HG03025 (cell line): ENCODE measurements around the gene FGF14.

Experiments used
- ATAC-seq: cut with Tn5 transposase; IDR thresholded peaks from one replicate; pipeline ENCODE4 v1.9.1; 2021; ENCODE audit warnings: mild to moderate bottlenecking, moderate library complexity; ENCODE audit not compliant: unreplicated experiment, low FRiP score

Gene FGF14

GRCh38 chr13:101752432-101752831 lies 649.4 kb downstream of the FGF14 start:
- ATAC-seq = no peak

DNA sequence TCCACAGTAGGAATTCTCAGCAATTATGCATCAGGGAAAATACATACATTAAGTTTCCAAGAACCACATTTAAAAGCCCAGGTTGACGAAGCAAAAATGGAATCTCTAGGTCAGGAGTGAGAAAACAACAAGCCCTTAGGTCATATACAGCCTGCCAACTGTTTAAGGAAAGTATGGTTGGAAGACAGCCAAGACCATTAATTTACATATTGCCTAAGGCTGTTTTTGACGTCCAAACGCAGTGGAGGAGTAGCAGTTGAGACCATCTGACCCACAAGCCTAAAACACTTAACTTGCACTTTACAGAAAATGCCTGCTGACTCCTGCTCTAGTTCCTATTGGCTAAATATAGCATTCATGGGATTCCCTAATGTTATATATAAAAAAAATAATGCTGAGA lies 650.4 kb downstream of the FGF14 start:
- ATAC-seq = peak; percentile 72

GRCh38 chr13:101749584-101749983 lies 652.3 kb downstream of the FGF14 start:
- no peak for ATAC-seq

GRCh38 chr13:101747039-101747438 lies 654.8 kb downstream of the FGF14 start:
- ATAC-seq = no peak

- ATAC-seq = no peak
Measured at GRCh38 chr13:101746513-101746912, 655.3 kb downstream of the FGF14 start.

DNA sequence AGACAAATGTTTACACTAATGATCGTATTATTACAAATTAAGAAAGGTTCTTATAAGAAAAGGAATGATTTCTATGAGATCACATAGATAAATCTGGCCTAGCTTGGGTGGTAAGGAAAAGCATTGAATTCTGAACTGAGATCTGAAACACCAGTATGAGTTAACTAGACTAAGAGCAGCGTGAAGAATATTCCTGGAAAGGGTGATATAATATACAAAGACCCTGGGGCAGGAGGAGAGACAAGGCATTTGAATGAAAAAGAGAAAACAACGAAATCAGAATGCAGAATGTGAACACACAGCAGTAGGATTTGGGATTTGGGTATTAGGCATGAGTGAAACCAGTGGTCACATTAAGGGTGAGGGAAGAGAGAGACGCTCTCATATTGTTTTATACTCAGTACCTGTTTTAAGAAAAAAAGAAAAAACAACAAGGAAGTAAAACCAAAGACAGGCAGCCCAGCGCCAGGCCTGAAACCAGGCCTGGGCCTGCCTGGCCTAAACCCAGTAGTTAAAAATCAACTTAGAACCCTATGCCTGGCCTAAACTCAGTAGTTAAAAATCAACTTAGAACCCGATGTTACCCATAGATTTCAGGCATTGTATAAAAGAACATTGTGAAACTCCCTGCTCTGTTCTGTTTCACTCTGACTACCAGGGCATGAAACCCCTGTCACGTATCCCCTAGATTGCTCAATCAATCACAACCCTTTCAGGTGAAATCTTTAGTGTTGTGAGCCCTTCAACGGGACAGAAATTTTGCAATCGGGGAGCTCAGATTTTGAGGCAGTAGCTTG lies 662.3 kb downstream of the FGF14 start:
- peak; percentile 79 for ATAC-seq

DNA sequence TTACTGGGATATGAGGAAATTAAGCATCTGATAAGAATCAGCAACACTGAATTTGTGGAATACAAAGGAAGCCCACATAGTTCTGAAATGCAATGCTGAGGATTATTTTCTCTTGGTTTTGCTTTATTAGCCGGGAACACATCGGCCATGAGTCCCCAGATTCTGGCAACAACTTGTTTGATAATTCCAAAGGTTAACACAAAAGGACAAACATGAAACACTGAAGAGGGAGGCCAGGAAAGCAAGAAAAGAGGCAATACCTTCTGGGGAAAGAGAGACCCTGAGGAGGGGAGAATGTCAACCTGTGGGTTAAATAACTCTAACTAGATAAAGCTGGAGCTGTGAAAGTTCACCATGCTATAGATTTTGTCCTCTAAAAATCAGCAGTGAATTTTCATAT lies 663.5 kb downstream of the FGF14 start:
- ATAC-seq = no peak

DNA sequence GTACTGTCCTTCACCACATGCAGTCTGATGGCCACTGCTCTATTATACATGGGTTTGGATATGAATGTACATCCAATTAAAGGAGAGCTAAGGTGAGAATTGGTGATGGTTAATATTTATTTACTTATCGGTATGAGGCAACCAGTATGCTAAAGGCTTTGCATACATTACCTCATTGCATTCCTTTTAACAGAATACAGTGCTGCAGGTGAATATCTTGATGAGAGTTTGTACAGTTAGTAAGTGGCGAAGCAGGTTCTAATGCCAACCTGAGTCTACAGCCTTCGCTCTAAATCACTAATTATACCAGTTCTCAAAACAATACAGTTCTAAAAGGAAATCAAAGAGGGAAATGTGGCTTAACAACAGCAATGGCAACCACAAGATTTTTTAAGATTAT lies 665.3 kb downstream of the FGF14 start:
- no peak for ATAC-seq

GRCh38 chr13:101730420-101731000 lies 671.3 kb downstream of the FGF14 start:
- no peak for ATAC-seq

DNA sequence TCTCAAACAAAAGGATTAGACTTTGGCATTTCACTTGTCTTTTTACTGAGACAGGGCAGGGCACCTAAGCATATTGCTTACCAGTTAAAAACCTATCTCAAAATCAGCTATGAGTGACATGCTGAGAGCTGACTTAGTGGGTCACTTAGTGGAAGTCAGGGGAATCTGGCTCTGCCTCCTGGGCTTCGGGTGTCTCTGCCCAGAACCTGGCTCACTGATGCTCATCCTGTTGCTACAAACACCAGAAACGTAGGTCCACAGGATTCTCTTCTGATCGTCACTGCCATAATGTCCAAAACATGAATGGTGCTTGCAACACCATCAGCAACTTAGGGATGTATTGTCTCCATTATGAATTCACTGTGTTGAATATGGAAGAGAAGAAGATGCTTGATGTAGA lies 673.2 kb downstream of the FGF14 start:
- ATAC-seq = no peak

DNA sequence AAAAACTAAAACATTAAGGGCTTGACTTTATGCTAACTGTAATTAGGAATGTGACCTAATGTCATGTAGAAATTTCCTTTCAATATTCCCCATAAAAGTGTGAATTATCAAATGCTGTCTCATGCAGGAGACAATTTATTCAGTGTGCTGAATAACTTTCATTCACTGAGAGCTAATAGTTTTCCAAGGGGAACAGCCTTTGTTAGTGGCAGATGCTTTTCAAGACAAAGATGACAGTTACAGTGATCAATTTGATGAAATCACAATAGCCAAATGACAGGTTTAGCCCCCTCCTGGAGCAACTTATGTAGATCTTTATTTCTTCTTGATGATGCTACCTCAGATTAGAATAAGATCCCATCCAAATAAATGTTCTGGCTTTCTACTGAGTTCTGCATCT lies 673.8 kb downstream of the FGF14 start:
- no peak for ATAC-seq

GRCh38 chr13:101727118-101727517 lies 674.7 kb downstream of the FGF14 start:
- ATAC-seq = no peak

DNA sequence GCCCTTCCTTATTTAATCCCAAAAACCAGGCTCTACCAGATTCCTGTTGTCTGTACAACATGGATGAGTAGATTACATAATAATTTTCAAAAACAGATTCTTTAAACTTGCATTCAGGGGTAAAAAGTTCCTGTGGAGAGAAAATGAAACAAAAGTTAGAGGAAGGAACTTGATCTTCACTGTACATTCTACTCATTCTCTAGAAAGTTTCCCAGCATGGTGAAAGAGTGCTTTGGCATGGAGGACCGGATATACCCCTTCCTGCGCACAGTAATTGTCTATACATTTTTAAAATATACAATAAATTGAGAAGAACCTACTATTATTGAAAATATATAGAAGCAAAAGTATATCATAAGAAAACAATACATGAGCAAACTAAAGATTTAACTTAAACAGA lies 675.2 kb downstream of the FGF14 start:
- ATAC-seq = no peak

DNA sequence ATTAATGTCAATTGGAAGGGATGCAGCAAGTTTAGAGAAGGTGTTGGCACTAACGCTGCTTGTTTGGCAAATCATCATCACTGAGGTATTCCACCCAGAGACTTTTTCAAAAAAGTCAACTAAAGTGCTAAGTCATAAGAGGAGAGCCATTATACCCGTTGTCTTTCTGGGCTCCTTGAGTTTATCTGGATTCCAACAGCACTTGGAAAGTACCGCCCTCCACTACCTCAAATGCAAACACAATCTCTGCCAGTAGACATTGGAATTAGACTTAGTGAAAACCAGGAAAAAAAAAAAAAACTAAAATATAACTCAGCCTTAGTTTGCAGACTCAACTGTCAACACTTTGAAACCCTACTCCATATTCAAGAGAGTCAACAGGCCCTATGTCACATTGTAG lies 683.4 kb downstream of the FGF14 start:
- ATAC-seq = no peak

DNA sequence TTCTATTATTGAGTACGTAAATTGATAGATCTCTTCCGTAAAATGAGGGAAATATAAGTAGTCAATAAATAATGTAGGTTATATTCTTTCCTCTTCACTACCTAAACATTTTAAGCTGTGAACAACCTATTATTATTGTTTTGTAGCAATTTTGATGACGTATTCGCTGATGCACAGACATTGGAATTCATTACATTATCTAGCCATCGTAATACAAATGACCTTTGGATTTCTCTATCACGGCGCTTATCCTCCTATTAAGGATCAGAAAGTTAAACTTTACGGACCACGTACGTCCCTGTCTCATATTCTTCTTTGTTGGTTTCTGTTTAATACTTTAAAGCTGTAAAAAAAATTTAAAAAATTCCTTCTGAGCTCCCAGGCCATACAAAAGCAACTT lies 684.5 kb downstream of the FGF14 start:
- no peak for ATAC-seq

DNA sequence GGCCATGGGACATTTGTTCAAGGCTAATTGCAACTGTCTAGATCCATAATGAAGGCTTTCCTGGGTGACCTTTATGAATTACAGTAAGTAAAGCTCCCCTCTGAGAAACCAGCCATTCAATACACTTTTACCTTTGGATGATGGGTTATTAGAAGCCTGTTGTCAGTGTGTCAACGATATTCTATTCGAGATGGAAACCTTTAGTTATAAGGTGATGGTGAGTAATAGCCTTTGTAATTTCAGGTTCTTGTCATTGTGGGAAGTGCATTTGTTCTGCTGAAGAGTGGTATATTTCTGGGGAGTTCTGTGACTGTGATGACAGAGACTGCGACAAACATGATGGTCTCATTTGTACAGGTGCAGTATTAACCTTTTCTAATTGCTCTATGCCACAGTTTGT lies 687.7 kb downstream of the FGF14 start:
- ATAC-seq = no peak

DNA sequence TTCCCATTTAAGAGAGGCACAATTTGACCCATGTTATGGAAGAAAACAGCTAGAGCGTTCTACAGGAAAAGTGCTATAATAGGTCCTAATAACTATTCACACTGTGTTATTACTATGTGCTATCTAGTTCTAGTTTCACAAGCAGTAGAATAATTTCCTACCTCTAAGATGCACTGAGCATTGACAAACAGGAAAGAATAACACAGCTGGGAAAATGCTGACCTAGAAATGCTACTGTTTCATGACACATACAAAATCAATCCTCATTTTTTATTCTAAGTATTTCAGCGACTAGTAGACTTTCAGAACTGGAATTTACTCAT lies 689.9 kb downstream of the FGF14 start:
- ATAC-seq = no peak

GRCh38 chr13:101711307-101712025 lies 690.4 kb downstream of the FGF14 start:
- no peak for ATAC-seq

DNA sequence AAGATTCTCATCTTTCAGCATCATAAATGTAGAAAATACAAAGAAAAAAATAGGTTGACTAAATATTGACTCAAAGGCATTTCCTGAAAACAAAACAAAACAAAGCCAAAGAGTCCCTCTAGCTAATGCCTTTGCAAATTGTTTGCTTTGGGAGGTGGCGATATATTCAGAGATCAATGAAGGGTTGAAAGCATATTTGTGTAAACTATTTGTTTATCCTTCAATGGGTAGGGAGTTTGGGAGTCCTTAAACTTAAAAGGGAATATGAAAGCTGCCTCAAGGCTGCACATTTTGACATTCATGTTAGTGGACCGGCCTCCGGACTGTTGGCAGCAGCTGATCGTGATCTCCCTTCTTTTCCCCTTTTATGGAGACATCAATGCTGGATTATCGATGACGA lies 691.9 kb downstream of the FGF14 start:
- no peak for ATAC-seq

GRCh38 chr13:101708115-101708514 lies 693.7 kb downstream of the FGF14 start:
- ATAC-seq = no peak

DNA sequence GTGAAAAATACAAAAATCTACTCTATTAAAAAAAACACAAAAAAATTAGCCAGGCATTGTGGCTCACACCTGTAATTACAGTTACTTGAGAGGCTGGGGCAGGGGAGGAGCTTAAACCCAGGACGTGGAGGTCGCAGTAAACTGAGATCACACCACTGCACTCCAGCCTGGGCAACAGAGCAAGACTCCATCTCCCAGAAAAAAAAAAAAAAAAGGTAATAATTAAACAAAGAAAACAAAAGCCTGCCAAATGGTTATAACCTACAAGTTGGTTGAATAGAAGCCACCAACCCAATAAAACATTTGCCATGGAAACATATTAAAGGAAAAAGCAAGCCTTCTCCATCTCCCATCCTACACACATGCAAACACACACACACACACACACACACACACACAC lies 694.2 kb downstream of the FGF14 start:
- ATAC-seq = no peak

- ATAC-seq = no peak
Measured at GRCh38 chr13:101706651-101707050, 695.2 kb downstream of the FGF14 start.
